PC-9 (cell line): Measurements from ENCODE around the gene KRT1.

ENCODE experiments used
- CTCF ChIP-seq: fragments of 200-600 bp; sonication (generic); conservative IDR thresholded peaks from 2 replicates; pipeline ENCODE4 v1.6.1; 2017; ENCODE audit warnings: mixed run types, antibody characterized with exemption, mild to moderate bottlenecking, moderate library complexity
- EZH2 ChIP-seq: fragments of 200-600 bp; sonication (generic); IDR thresholded peaks from 2 replicates; pipeline ENCODE4 v1.8.0; 2017; ENCODE audit warnings: antibody characterized with exemption, low read depth

GRCh38 chr12:52629281-52630007, 50.8 kb downstream of the KRT1 start:
- no peak for TF ChIP-seq CTCF
- no peak for TF ChIP-seq EZH2
